Caco-2 (cell line): ENCODE results near the gene PPP2R5C. TPM values are rescaled to one million over a fixed set of nuclear protein-coding genes. Genes with fewer than 3 reads are reported as not detected.

Experiments
- BruUV-seq: library from RNA; stranded (reverse); fragments of 400-500 nt; replicated peaks from 2 replicates; lab custom pipeline; 2021; lab: Mats Ljungman, UMichigan
- CTCF ChIA-PET: fragments of 300-600 bp; sonication (Branson Sonifier 250); formaldehyde crosslinking; loops from one replicate; lab custom pipeline; 2022; ENCODE audit warnings: antibody characterized with exemption; lab: Charles Lee
- POLR2A ChIA-PET: fragments of 300-600 bp; sonication (Branson Sonifier 250); formaldehyde crosslinking; loops from one replicate; lab custom pipeline; 2022; ENCODE audit warnings: antibody characterized with exemption; lab: Charles Lee
- DNase-seq, 2 experiments: peaks; one replicate each; pipeline versions ENCODE4 v3.0.0 to v3.0.0-alpha.2; 2020 to 2022
- H3K27me3 ChIP-seq: replicated peaks from 2 replicates; pipeline ENCODE4 v1.6.0; 2011; ENCODE audit warnings: low read length; ENCODE audit not compliant: control insufficient read depth, insufficient read depth
- H3K36me3 ChIP-seq: 2 replicates; pipeline ENCODE4 v1.5.1; 2011; ENCODE audit warnings: low read length; ENCODE audit not compliant: control insufficient read depth, insufficient read depth
- H3K4me1 ChIP-seq: fragments of 250-450 bp; sonication (Bioruptor Pico); 2 replicates; pipeline ENCODE4 v1.5.1; 2020; ENCODE audit warnings: mild to moderate bottlenecking
- H3K4me3 ChIP-seq: 2 replicates; pipeline ENCODE4 v1.5.1; 2011; ENCODE audit warnings: low read depth, mild to moderate bottlenecking, control low read depth, low read length
- H3K9me3 ChIP-seq: fragments of 250-450 bp; sonication (Bioruptor Pico); 2 replicates; pipeline ENCODE4 v1.5.1; 2020; ENCODE audit warnings: mild to moderate bottlenecking, moderate library complexity
- H3K27ac Mint-ChIP-seq: one replicate; pipeline ENCODE4 v1.8.0; 2022; ENCODE audit warnings: mixed read lengths; ENCODE audit not compliant: unreplicated experiment
- H3K27me3 Mint-ChIP-seq: one replicate; pipeline ENCODE4 v1.8.0; 2022; ENCODE audit warnings: mixed read lengths; ENCODE audit not compliant: insufficient read depth, unreplicated experiment
- H3K36me3 Mint-ChIP-seq: one replicate; pipeline ENCODE4 v1.8.0; 2022; ENCODE audit warnings: mild to moderate bottlenecking, mixed read lengths; ENCODE audit not compliant: insufficient read depth, unreplicated experiment
- H3K4me1 Mint-ChIP-seq: one replicate; pipeline ENCODE4 v1.8.0; 2022; ENCODE audit warnings: low read depth, mixed read lengths; ENCODE audit not compliant: unreplicated experiment
- H3K4me3 Mint-ChIP-seq: one replicate; pipeline ENCODE4 v1.8.0; 2022; ENCODE audit warnings: mild to moderate bottlenecking, moderate library complexity, mixed read lengths; ENCODE audit not compliant: unreplicated experiment
- H3K9me3 Mint-ChIP-seq: one replicate; pipeline ENCODE4 v1.8.0; 2022; ENCODE audit warnings: mixed read lengths; ENCODE audit not compliant: unreplicated experiment
- CTCF ChIP-seq, 2 experiments: fragments of 200-600 bp in 1 of 2; IDR thresholded peaks; 1 replicate in 1 of 2; 2 replicates in 1 of 2; pipeline versions ENCODE4 v1.5.1 to v1.8.0; 2011 to 2022; ENCODE audit warnings: antibody characterized with exemption in 1 of 2, control low read depth in 1 of 2, inconsistent platforms in 1 of 2, low read depth in 1 of 2, low read length in 1 of 2, mild to moderate bottlenecking in 1 of 2, moderate library complexity in 1 of 2; ENCODE audit not compliant: insufficient read depth in 1 of 2, severe bottlenecking in 1 of 2, unreplicated experiment in 1 of 2
- intact Hi-C: fragments of 100-400 bp; cut with micrococcal nuclease; formaldehyde crosslinking; loops from one replicate; pipeline ENCODE4 v1.10.0; 2022; ENCODE audit not compliant: unreplicated experiment
- total RNA-seq: library from RNA; stranded (reverse); gene quantifications from 2 replicates; pipeline ENCODE4 v1.2.3, GENCODE V29; 2022

PPP2R5C gene
- total RNA-seq, 1 experiment from 2014 or later = 97.5 TPM

GRCh38 chr14:101870273-101870939 is 108.9 kb downstream of the PPP2R5C start:
- no peak for DNase-seq
- intact Hi-C loops = no loop called here
- CTCF ChIA-PET = no interaction called here
- Mint-ChIP-seq H3K36me3 (peaks cover 7% of the 10 kb centered on the region), H3K27ac (no peak overlapping the region), H3K4me3 (no peak overlapping the region), H3K9me3 (no peaks in the 10 kb centered on the region), H3K27me3 (no peaks in the 10 kb centered on the region), H3K4me1 (no peaks in the 10 kb centered on the region)
- H3K27me3 ChIP-seq = no peaks in the 10 kb centered on the region
- no peaks in the 10 kb centered on the region for H3K9me3 ChIP-seq
- no peaks in the 10 kb centered on the region for H3K36me3 ChIP-seq
- H3K4me1 ChIP-seq = no peaks in the 10 kb centered on the region
- no TSS peak for BruUV-seq
- TF ChIP-seq CTCF (IDR thresholded peaks at IDR 0.05; ENCODE audit: insufficient read depth in 1 of 2, low read depth in 1 of 2, low read length in 1 of 2, severe bottlenecking in 1 of 2, unreplicated experiment in 1 of 2) = no peak
- H3K4me3 ChIP-seq = no peak overlapping the region
- POLR2A ChIA-PET = no interaction called here

- BruUV-seq = no TSS peak
- POLR2A ChIA-PET = no interaction called here
- no peaks in the 10 kb centered on the region for H3K4me1 Mint-ChIP-seq
Observed at GRCh38 chr14:101872346-101872745, 110.8 kb downstream of the PPP2R5C start.

GRCh38 chr14:101873076-101873825 is 111.7 kb downstream of the PPP2R5C start:
- no peak for TF ChIP-seq CTCF (IDR thresholded peaks at IDR 0.05; ENCODE audit: insufficient read depth in 1 of 2, low read depth in 1 of 2, low read length in 1 of 2, severe bottlenecking in 1 of 2, unreplicated experiment in 1 of 2)

More at GRCh38 chr14:101872346-101872745, 110.8 kb downstream of the PPP2R5C start:
- no peaks in the 10 kb centered on the region for H3K36me3 ChIP-seq
- H3K36me3 Mint-ChIP-seq = no peaks in the 10 kb centered on the region
- intact Hi-C loops = no loop called here
- TF ChIP-seq CTCF (IDR thresholded peaks at IDR 0.05; ENCODE audit: insufficient read depth in 1 of 2, low read depth in 1 of 2, low read length in 1 of 2, severe bottlenecking in 1 of 2, unreplicated experiment in 1 of 2) = no peak
- no peaks in the 10 kb centered on the region for H3K4me1 ChIP-seq
- CTCF ChIA-PET = no interaction called here
- no peak for DNase-seq
- H3K4me3 ChIP-seq = no peak overlapping the region
- no peaks in the 10 kb centered on the region for H3K27me3 ChIP-seq
- no peak overlapping the region for H3K27ac Mint-ChIP-seq
- H3K27me3 Mint-ChIP-seq = no peaks in the 10 kb centered on the region
- H3K9me3 ChIP-seq = no peaks in the 10 kb centered on the region
- H3K9me3 Mint-ChIP-seq = no peaks in the 10 kb centered on the region
- no peak overlapping the region for H3K4me3 Mint-ChIP-seq

More at GRCh38 chr14:101873076-101873825, 111.7 kb downstream of the PPP2R5C start:
- no TSS peak for BruUV-seq
- intact Hi-C loops = no loop called here
- Histone ChIP-seq H3K27me3 (no peaks in the 10 kb centered on the region), H3K4me3 (no peak overlapping the region), H3K4me1 (no peaks in the 10 kb centered on the region), H3K36me3 (no peaks in the 10 kb centered on the region), H3K9me3 (no peaks in the 10 kb centered on the region)
- Mint-ChIP-seq H3K27ac (no peak overlapping the region), H3K9me3 (no peaks in the 10 kb centered on the region), H3K4me1 (no peaks in the 10 kb centered on the region), H3K4me3 (no peak overlapping the region), H3K36me3 (no peaks in the 10 kb centered on the region), H3K27me3 (no peaks in the 10 kb centered on the region)
- no peak for DNase-seq
- ChIA-PET POLR2A (no interaction called here), CTCF (no interaction called here)
